Renal cortex interstitium (tissue), 11 donors: Measurements from ENCODE around the gene GOLIM4. TPM values are rescaled to one million over a fixed set of nuclear protein-coding genes. Genes with fewer than 3 reads are reported as not detected.

Experiments used
- DNase-seq, 11 donors: peaks; one replicate each; pipeline ENCODE4 v3.0.0-alpha.2; 2013; ENCODE audit warnings: low read depth in 9 of 11, low spot score in 4 of 11; ENCODE audit errors: extremely low read depth in 1 of 11
- polyA plus RNA-seq, 3 donors: library from polyadenylated mRNA; unstranded; fragments of 120-200 nt; gene quantifications; one replicate each; pipeline ENCODE4 v1.2.1, GENCODE V29; 2013; ENCODE audit not compliant: insufficient read length in 3 of 3

GOLIM4 gene
- polyA plus RNA-seq, 3 donors = 90.8 to 110 (median 106) TPM

DNA sequence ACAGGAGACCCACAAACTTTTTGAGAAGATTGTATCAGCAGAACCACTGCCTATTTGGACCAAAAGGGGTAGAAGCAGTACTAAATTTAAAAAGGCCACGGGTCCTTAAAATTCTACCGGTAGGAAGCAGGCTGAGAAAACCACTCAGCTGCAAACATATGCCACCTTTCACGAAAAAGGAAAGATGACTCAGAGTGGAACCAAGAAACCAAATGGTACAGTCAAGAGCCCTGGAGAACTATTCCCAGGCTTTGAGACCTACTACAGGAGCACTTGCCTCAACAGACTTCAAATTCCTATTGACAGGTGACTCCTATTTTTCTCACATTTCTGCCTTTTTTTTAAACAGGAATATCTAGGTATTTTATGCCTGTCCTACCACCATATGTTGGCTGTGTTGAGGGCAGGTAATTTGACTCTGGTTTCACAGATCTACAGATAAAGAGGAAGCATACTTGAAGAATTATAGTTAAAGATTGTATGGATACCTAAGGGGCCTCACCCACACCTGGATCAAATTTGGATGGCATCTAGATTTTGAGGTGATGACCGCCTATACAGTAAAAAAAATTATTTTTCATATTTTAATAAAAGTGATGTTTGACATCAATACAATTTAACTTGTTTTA, 10.1 kb downstream of the GOLIM4 start:
- no peak for DNase-seq

DNA sequence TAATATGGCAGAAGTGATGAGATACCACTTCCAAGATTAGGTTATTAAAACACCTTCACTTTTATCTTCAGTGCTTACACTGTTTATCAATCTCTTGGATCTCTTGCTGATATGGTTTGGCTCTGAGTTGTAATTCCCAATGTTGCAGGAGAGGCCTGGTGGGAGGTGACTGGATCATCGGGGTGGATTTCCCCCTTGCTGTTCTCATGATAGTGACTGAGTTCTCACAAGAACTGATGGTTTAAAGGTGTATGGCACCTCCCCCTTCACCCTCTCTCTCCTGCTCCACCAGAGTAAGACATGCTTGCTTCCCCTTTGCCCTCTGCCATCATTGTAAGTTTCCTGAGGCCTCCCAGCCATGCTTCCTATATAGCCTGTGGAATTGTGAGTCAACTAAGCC, 11.8 kb downstream of the GOLIM4 start:
- no peak for DNase-seq

DNA sequence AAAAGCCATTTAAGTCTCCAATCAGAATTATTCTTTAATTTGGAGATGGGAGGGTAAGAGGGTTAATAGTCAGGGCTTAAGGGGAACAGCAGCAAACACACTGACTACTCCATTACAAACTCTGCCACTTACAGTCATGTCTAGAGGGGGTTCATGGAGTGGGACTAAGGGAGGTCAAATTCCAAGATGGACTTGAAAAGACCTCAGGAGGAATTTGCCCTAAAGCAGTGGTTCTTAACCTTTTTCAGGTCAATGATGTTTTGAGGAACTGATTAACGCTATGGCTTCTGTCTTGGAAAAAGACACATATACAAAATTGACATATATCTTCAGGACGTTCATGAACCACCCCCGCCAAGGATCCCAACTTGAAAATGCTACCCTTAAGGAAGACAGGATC, 13.9 kb downstream of the GOLIM4 start:
- DNase-seq = no peak

DNA sequence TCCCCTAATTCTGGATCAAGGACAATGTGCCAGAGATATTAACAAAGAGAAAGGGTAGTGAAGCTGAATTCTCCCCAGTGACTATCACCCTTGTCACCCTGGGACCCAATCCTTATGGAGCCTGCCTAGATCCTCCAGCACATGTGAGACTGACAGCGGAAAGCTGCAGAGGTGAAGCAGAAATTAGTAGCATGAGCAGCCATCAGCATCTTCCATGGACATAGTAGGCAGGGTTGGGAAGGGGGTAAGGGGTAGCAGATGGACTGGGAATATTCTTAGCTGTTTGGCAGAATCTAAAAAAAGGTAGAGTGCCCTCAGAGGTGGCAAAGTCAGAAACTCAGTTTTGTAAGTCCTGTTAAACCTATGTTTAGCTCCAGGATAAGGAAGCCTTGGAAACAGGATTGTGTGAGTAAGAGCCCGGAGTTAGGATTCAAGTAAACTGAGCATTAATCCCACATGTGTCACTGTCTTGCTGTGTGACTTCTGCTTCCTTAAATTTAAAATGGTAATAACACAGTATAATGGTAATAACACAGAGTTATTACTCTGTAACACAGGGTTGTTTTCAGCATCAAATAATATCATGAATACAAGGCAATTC, 14.5 kb downstream of the GOLIM4 start:
- no peak for DNase-seq

DNA sequence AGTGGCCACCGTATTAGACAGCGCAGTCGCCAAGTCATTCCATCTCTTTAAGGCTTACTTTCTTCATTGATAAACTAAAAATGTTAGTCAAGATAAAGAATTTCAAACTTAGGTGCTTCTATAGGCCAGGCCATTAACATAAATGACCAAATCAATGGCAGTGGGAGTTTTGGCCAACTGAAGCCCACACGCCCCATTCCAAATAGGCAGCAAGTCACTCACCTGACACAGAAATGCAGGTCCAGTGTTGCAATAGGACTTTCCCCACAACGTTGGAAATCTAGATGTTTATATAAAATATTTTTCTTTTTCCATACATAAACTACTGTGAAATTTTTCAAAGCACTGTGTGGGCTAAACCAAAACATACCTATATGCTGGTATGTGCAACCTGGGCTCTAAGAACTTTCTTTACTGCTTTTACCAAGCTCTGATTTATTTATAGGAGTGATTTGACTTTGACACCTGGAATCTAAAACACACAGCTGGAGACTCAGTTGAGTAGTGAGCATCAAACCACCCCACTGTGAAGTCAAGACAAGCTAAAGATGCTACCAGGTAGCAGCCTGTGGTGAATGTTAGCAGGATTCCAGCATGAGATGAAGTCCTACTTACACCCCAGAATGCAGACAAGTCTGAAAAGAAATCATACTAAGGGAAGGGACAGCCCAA, 15.1 kb downstream of the GOLIM4 start:
- DNase-seq = no peak

DNA sequence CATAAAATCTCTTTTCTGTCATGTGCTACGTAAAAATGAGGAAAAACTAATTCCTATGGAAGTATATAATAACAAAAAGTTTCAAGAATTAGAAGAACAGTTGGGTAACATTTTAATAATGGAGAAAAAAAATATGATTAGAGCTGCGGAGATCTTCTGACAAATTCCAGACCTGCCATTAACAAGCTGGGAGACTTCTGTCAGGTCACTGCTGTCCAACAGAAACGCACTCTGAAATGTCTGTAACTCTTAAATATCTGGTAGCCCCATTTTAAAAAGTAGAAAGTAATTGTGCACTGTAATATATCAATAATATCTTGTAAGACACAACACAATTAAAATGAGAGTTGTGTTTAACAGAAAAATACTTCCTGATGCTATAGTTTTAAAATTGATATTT, 15.7 kb downstream of the GOLIM4 start:
- DNase-seq = no peak

DNA sequence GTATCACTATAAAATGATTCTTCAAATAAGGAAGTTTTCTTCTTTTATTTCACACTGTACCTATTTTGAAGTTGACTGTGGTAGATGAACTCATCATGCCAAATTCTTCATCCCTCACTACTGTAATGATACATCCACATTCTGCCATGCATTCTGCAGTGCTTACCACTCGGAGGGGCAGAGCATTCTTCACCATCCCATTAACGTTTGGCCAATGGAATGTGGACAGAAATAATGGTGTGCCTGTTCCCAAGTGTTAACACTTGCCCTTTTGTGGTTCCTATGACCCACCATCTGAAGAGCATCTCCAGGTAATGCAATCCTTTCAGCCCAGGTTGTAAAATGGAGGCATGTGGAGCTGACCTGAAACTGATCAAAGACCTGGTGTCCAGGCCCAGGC, 18.6 kb downstream of the GOLIM4 start:
- DNase-seq = no peak

DNA sequence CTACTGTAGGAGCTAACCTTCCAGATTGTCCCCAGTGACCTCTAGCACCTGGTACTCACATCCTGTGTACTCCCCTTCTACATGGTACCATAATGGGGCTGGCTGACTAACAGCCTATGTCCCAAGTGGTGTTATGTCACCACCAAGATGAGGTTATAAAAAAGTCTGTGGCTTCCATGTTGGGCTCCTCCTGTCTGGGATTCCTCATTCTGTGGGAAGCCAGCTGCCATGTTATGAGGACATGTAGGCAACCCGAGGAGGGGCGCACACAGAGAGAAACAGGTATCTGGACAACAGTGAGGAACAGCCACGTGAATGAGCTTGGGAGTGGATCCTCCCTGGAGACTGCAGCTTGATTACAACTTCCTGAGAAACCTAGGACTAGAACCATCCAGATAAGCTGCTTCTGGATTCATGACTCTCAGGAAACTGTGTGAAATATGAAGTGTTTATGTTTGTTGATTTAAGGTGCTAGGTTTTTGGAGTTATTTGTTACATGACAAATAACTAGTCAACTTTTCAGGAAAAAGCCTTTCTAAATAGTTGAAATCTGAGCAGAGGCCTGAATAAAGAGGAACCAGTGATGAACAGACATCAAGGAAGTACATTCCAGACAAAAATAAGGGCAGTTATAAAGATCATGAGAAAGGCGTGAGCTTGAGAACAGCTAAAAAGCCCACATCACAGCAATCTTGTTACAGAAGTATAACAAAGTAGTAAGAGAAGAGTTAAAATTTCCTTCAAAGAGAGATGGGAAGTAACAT, 21.7 kb downstream of the GOLIM4 start:
- DNase-seq = no peak

DNA sequence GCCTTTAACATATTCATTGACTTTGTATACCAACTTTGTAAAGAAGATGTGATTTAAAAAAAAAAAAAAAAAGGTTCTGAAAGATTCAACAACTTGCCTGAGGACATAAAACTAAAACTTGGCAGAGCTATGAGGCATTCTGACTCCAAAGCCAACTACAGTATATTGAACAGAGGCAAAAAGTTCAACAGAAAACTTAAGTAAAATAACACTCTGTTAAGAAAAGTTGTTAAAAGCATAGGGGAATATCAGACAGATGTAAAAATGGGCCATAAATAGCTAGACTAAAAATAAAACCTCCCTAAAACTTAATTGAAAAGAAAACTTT, 23.4 kb downstream of the GOLIM4 start:
- DNase-seq = no peak

DNA sequence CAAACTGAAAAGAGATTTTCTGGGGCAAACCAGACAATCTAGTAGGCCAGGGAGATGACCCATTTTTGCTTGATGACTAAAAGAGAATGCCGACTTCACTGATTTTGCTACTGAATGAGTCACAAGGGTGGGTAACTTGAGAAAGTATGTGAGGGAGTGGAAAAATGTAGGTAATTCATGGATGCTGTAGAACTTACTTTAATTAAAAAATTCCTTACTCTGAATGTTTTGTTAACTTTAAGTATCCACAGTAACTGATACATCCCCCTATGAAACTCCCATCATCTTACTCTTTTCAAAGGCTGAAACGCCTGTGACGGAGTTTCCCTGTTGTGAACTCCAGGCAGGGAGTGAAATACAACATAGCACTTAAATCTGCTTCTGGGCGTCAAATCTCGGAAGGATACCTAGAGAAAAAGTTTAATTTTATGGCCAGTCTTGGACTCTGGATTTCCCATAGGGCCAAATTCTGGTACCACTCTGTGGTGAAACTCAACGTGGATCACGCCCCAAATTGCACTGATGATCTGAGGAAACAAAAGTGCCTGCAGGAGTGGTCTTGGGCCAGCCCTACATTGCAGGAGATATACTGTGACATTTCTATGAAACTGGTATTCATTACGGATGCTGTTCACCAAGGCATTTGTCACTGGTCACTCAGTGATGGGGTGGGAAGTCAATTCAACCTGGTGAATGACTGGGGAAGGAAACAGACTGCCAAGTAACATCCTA, 24.0 kb downstream of the GOLIM4 start:
- DNase-seq = peak in 7 of 11 donors; percentile 36 to 79 (median 58)

DNA sequence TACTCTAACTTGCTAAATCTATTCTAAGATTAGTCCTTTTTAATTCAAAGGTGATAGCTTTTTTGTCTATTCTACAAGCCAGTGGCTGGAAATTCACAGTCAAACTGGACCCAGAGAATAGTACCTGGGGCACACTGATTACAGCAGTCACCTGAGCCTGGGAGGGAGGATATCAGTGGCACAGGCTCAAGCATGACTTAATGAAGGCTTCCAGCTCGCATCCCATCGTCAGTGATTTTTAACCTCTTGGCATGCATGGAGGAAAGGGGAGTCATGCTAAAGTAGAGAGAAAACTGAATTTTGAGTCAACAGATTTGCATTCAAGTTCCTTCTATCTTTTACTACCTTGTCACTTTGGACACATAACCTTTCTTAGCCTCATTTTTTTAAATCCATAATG, 24.8 kb downstream of the GOLIM4 start:
- DNase-seq = peak in 1 of 11 donors; percentile 39

DNA sequence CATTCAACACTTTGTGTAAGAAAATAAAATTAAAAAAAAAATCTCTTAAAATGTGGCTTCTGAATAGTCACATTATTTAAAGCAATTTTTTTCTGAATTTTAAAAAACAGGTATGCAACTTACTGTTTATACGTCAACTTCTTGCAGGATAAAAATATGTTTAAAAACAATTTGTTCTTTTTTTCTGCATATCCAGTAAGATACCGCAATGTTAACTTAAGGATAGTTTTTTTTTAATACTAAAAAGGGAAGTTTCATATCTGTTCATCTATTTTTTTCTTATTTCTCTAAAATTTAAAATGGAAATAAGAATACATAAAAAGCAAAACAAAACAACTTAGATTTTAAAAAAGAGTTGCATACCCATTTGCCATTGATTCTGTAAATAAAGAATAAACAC, 27.4 kb downstream of the GOLIM4 start:
- DNase-seq = no peak

DNA sequence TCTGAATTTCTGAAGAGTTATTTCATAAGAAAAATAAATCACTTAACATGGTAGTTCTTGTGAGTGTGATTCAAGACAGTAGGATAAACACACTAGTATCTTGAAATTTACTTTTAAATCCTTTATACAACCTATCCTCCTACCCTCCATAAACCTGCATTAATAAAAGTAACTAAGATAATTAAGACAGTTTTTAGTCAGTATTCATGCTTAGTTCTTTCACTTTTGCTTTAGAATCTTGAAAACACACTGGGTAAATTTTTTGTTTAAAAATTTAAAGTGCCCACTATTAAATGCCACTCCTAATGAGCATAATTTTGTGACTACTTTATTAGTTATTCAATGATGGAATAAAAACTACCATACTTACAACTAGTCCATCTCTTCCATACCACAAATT, 28.8 kb downstream of the GOLIM4 start:
- DNase-seq = no peak

DNA sequence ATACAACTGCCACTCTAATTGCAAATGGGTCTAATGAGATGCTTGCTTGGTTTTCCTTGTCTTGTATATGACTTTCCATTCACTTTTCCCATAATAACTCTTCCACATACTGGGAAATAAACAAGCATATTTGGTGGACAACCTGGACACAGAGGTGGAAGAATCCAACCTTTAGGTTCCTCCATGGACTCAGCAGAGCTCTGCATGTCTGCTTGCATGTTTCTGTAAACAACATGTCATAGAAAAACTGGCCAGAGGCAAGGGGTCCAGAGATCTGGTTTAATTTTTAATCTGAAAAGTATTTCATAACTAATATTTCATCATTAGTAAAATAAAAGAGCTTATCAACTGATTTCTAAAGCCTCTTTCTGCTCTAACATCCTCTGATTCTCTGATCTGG, 30.2 kb downstream of the GOLIM4 start:
- no peak for DNase-seq

DNA sequence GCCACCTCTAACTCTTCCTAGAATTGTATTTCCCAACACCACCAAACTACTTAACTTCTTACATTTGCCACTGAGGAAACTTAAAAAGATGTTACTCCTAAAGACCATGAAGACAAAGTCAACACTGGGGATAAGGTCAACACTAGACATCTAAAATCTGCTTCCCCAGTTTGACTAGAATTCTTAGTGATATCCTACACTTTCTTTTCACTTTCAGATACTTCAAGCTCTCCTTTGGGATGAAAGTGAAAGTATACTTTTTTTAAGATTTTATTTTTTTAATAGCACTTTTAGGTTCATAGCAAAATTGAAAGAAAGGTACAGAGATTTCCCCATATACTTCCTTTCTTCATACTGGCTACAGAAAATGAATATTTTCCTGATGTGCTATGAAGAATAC, 32.6 kb downstream of the GOLIM4 start:
- DNase-seq = no peak

DNA sequence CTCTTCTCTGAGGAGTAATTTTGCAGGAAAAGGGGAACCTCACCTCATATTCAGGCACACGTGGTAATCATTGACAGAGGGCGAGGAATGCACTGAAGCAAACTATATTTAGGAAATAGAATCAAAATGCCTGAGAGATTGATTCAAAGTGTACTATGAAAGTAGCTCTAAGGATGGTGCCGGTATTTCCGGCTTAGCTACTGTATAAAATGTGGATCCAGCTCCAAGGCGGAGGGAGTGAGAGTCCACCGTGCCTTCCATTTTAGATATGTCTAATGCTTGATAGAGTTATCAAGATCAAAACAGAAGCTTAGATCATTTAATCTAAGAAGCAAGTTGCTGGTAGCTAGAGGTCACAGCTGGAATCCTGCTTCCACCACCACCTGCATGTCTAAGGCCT, 33.0 kb downstream of the GOLIM4 start:
- DNase-seq = no peak

DNA sequence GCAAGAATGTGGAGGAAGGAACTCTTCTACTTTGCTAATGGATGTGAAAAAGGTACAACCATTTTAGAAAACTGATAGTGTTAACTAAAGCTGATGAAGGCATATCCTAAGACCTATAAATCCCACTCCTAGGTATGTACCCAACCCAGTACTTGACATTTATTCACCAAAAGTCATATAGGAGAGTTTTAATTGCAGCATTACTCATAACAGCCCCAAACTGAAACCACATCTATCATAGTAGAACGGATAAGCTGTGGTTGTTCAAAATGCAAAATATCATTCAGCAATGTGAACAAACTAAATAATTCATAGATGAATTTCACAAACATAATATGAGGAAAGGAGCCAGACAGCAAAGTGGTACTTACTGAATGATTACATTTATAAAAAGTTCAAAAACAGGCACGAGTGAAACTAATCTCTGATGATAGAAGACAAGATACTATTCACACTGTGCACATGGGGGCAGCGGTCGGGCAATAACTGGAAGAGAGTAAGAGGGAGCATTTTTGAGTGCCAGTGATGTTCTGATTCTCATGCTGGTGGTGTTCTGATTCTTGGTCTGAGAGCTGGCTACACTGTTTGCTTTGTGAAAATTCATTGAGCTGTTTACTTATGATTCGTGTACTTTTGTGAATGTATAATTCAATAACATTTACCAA, 34.3 kb downstream of the GOLIM4 start:
- DNase-seq = no peak

DNA sequence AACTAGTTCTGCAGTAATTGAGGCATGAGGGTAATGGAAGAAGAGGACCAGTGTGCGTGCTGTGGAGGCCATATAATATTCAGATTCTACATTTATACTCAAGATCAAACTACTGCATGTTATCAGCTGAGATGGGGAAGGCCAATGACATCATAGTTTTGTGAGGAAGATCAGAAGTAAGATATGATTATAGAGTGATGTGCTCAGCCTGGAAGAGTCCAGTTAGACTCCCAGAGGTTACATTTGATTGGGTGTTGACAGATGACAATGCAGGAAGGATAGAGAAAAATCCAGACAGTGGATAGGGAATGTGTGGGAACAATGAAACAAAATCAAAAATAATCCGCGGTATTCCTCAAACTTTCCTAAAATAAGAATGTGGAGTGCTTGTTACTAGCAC, 35.4 kb downstream of the GOLIM4 start:
- DNase-seq = no peak

DNA sequence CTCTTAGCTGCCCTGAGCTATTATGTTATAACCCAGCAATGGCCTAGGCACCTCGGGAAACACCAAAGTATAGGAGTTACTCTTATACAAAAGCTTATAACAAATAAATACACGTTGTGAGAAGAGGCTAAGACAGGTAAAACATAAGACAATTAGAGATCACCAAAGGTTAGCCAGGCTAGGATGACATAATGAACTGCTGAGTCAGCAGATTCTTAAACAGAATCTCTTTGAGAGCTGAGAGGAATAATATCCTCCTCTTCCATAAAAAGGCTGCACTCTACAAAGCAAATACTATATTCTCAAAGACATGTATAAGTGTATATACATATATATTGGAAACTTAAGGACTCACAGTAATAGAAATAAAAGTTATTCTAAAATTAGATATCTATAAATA, 37.2 kb downstream of the GOLIM4 start:
- no peak for DNase-seq
